Midbrain (tissue), 1 donor: ENCODE measurements around the gene MAP2K2.
A peak's percentile ranks its signal among the peaks of the same experiment; 100 is the strongest.

Experiments used
- DNase-seq: peaks from one replicate; lab custom pipeline; 2025; lab: John Stamatoyannopoulos, UW

MAP2K2 gene

GRCh38 chr19:4059891-4060620 lies 63.9 kb downstream of the MAP2K2 start:
- no peak for DNase-seq

DNA sequence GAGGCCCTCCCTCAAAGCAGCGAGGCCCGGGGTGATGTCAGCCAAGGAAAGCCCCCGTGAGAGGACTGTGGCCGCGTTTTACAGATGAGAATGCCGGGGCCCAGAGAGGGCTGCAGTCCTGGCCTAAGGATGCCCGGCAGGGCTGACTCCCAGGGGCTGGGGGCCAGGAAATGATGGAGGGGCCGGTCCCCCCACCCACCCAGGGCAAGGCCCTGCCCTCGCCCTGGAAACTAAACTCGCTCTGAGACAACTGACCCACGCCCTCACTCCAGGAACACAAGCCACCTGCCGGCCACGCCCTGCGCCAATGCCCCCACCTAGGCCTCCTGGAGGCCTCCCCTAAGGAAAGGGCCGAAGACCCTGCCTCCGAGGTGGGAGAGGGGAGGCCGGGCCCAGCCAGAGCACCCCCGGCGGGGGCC lies 64.5 kb downstream of the MAP2K2 start:
- no peak for DNase-seq

- DNase-seq, result peak; percentile 83
These were observed 65.0 kb downstream of the MAP2K2 start for GRCh38 chr19:4058693-4059452.

GRCh38 chr19:4057931-4058692 lies 65.8 kb downstream of the MAP2K2 start:
- no peak for DNase-seq

- DNase-seq, result no peak
These were observed 68.7 kb downstream of the MAP2K2 start for GRCh38 chr19:4055209-4055552.

- no peak for DNase-seq
These were observed 69.3 kb downstream of the MAP2K2 start for GRCh38 chr19:4054441-4055208.

- DNase-seq, result no peak
These were observed 70.2 kb downstream of the MAP2K2 start for GRCh38 chr19:4053423-4054324.

DNA sequence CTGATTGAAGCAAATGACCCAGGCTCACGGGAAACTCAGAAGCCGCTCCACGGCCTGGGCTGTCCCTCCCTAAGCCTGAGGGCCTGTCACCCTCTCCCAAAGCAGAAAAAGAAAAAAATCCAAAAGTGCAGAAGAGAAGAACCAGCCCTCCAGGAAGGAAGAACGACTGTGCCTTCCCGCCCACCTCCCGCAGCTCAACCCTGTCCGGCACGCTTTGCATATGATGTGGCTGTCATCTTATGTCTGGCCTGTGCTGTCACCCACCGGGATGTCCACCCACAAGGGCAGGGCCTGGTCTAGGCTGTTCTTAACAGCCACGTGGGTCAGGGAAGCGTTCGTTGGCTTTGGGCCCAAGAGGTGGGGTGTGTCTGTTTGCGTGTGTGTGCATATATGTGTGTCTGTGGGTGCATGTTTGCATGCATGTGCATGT lies 70.9 kb downstream of the MAP2K2 start:
- no peak for DNase-seq

GRCh38 chr19:4052114-4052992 lies 71.6 kb downstream of the MAP2K2 start:
- DNase-seq, result peak; percentile 7

GRCh38 chr19:4051175-4052101 lies 72.5 kb downstream of the MAP2K2 start:
- no peak for DNase-seq

DNA sequence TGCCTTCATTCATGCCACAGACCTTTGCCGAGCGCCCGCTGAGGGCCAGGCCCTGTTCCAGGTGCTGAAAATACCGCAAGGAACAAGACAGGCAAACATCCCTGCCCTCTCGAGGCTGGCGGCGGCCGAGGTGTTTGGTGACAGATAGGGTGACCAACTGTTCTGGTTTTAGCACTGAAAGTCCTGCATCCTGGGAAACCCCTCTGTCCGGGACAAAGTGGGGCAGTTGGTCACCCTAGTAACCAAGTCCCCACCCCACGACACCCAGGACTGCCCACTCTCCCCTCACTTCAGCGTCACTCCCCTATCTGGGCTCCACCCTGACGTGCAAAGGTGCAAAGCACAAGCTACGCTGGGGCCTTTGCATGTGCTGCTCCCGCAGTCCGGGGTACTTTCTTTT lies 74.5 kb downstream of the MAP2K2 start:
- no peak for DNase-seq

DNA sequence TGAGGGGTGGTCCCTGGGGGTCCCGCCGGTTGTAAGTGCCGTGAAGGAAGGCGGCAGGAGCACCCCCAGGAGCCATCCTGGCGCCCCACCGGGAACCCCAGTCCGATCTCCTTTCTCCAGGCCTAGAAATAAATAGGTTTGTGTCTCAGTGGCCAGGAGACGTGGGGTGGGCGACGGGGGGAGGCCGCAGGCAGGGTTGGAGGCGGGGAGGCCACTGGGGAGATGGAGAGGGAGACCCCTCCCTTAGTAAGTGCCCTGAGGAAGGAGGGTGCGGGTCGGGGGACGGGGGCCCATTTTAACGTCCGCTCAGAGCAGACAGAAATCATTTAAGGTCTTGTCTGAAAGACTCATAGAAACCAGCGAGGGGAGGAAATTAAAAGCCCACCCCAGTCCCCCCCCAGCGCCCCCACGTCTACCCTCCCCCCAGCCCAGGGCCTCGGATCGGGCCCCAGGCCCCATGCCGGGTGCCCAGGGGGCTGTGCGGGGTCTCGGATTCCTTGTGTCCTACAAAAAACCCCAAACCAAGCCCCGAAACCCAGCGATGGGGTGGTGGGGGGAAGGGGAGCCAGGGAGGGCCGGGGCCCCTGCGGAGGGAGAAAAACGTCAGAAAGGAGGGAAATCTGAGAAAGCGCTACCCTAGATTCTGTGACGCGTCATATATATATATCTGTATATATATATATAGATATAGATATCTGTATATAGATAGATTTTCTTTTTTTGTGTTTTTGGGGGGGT lies 76.8 kb downstream of the MAP2K2 start:
- no peak for DNase-seq

GRCh38 chr19:4046362-4046691 lies 77.6 kb downstream of the MAP2K2 start:
- no peak for DNase-seq

- DNase-seq, result no peak
These were observed 78.1 kb downstream of the MAP2K2 start for GRCh38 chr19:4045597-4046361.

- DNase-seq, result no peak
These were observed 78.9 kb downstream of the MAP2K2 start for GRCh38 chr19:4044990-4045465.

DNA sequence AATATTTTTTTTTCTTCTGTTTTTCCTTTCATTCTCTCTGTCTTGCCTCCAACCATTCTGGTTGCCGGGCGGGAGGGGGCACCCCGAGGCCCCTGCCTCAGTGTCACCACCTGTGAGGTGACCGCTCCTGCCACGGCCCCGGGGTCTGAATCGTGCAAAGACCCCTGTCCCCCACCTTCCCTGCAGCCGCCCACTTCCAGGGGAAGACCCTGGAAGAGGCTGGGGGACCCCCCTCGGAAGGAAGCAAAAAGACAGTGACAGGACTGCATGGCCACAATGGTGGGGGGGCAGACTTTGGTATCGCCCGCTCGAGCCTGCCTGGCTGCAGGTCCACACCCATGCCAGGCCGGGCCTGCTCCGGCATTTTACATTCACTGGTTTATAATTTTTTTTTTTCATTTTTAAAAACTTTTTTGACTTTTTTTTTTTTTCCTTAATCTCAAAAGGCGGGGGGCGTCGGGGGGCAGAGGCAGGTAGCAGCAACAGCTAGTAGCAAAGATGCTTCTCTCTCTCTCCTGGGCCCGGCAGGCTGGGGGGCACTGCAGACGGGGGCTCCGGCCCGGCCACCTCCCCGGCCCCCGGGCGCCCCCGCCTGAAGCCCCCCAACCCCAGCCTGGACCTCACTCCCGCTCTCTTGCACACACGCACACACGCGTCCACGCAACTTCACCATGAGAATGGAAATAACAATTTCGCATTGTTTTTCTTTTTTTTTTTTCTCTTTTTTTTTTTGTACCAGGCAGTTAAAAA lies 79.8 kb downstream of the MAP2K2 start:
- DNase-seq, result no peak

DNA sequence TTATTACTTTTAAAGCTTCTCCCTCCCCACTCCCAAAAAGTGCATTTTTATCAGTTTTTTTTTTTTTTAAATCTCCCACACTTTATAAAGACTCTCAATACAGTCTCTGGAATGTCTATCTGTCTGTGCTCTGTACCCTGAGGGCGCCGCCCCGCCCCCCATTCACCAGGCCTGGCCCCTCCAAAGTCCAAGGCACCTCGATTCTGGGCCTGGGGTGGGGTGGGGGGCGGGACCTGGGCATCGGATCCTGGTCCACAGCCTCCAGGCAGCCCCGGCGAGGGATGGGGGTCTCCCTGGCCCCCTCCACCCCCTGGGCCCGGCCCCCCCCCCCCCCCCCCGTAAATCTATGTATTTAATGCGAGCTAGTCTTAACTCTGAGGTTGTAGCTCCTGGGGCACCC lies 80.5 kb downstream of the MAP2K2 start:
- DNase-seq, result no peak
